Left renal pelvis (tissue), 4 donors: ENCODE data around the gene SYPL2. TPM values are rescaled to one million over a fixed set of nuclear protein-coding genes. Genes with fewer than 3 reads are reported as not detected.

Experiments
- DNase-seq, 4 donors: peaks; one replicate each; pipeline ENCODE4 v3.0.0-alpha.2; 2013; ENCODE audit warnings: low read depth in 4 of 4, low spot score in 3 of 4
- polyA plus RNA-seq, 4 donors: library from polyadenylated mRNA; unstranded; fragments of 120-200 nt; gene quantifications; one replicate each; pipeline ENCODE4 v1.2.1, GENCODE V29; 2013; ENCODE audit not compliant: insufficient read length in 4 of 4

The SYPL2 gene
- polyA plus RNA-seq, 4 donors = 5.3 to 16.4 (median 11.7) TPM

- DNase-seq = no peak
Measured at GRCh38 chr1:109490029-109490933, 23.9 kb downstream of the SYPL2 start.

- DNase-seq = no peak
Measured at GRCh38 chr1:109490934-109491302, 24.6 kb downstream of the SYPL2 start.

- DNase-seq = no peak
Measured at GRCh38 chr1:109491372-109491771, 25.0 kb downstream of the SYPL2 start.

GRCh38 chr1:109492779-109493178 lies 26.4 kb downstream of the SYPL2 start:
- no peak for DNase-seq

GRCh38 chr1:109493227-109493626 lies 26.9 kb downstream of the SYPL2 start:
- DNase-seq = no peak

- DNase-seq = peak in 3 of 4 donors; percentile 59 to 77 (median 71)
Measured at GRCh38 chr1:109493805-109494539, 27.6 kb downstream of the SYPL2 start, which contains the start of gene CYB561D1. TSS of gene CYB561D1 (plus strand) at chr1:109494094. CDS start at chr1:109494140, 46 bp downstream.

- no peak for DNase-seq
Measured at GRCh38 chr1:109495738-109496137, 29.4 kb downstream of the SYPL2 start.

GRCh38 chr1:109497449-109498160 lies 31.3 kb downstream of the SYPL2 start:
- no peak for DNase-seq

GRCh38 chr1:109498161-109498801 lies 31.9 kb downstream of the SYPL2 start:
- peak in 3 of 4 donors; percentile 46 to 77 (median 60) for DNase-seq

GRCh38 chr1:109499081-109499480 lies 32.7 kb downstream of the SYPL2 start:
- DNase-seq = no peak

- no peak for DNase-seq
Measured at GRCh38 chr1:109499661-109500536, 33.6 kb downstream of the SYPL2 start.

GRCh38 chr1:109500941-109501381 lies 34.6 kb downstream of the SYPL2 start:
- no peak for DNase-seq

GRCh38 chr1:109501644-109502363 lies 35.5 kb downstream of the SYPL2 start:
- DNase-seq = no peak

- no peak for DNase-seq
Measured at GRCh38 chr1:109502364-109502851, 36.1 kb downstream of the SYPL2 start.

- no peak for DNase-seq
Measured at GRCh38 chr1:109503935-109504334, 37.6 kb downstream of the SYPL2 start.

GRCh38 chr1:109504974-109505373 lies 38.6 kb downstream of the SYPL2 start:
- no peak for DNase-seq

GRCh38 chr1:109508001-109508872 lies 41.9 kb downstream of the SYPL2 start:
- DNase-seq = no peak

- DNase-seq = no peak
Measured at GRCh38 chr1:109508873-109509175, 42.5 kb downstream of the SYPL2 start.
